HL-60/S4 treated with phorbol 12-myristate 13-acetate at 8.2 ng/mL for 4 days and 3 days (cell line): Measurements from ENCODE around the gene SNAP91.
"Not testable (repeated sequence)": the region's sequence is repeated elsewhere in the genome, so short reads cannot be mapped to it uniquely, and the experiment has no call there.

Experiments used
- in situ Hi-C: fragments of 300-500 bp; cut with MboI; formaldehyde crosslinking; loops from 2 replicates; pipeline ENCODE4 v1.15.0; 2022; ENCODE audit warnings: low sequenced_read_pairs

SNAP91 gene

GRCh38 chr6:83551748-83552147, 157.2 kb downstream of the SNAP91 start:
- in situ Hi-C loops: not testable (repeated sequence)

GRCh38 chr6:83550482-83550881, 158.4 kb downstream of the SNAP91 start:
- in situ Hi-C loops: not testable (repeated sequence)

- in situ Hi-C loops: no loop called here
Measured at GRCh38 chr6:83546636-83547035, 162.3 kb downstream of the SNAP91 start.

GRCh38 chr6:83539678-83540077, 169.2 kb downstream of the SNAP91 start:
- in situ Hi-C loops: no loop called here

GRCh38 chr6:83536647-83537589, 172.0 kb downstream of the SNAP91 start:
- in situ Hi-C loops: no loop called here

- in situ Hi-C loops: no loop called here
Measured at GRCh38 chr6:83536034-83536646, 172.8 kb downstream of the SNAP91 start.

GRCh38 chr6:83518816-83519480, 190.0 kb downstream of the SNAP91 start:
- in situ Hi-C loops: loop anchor here (10.0 to 25.0 kb wide), 3 partner anchors 104 to 1257 kb away; no protein-coding TSS in a partner anchor

GRCh38 chr6:83517500-83517899, 191.4 kb downstream of the SNAP91 start:
- in situ Hi-C loops: loop anchor here (10.0 to 25.0 kb wide), 3 partner anchors 103 to 1255 kb away; no protein-coding TSS in a partner anchor

- in situ Hi-C loops: loop anchor here (10.0 to 25.0 kb wide), 3 partner anchors 100 to 1253 kb away; no protein-coding TSS in a partner anchor
Measured at GRCh38 chr6:83514866-83515466, 193.9 kb downstream of the SNAP91 start.

GRCh38 chr6:83514466-83514865, 194.4 kb downstream of the SNAP91 start:
- in situ Hi-C loops: loop anchor here (10.0 to 25.0 kb wide), 3 partner anchors 100 to 1252 kb away; no protein-coding TSS in a partner anchor

- in situ Hi-C loops: loop anchor here (10.0 to 25.0 kb wide), 3 partner anchors 97 to 1250 kb away; no protein-coding TSS in a partner anchor
Measured at GRCh38 chr6:83511901-83512681, 196.8 kb downstream of the SNAP91 start, which contains the start of gene PRSS35. Gene PRSS35, plus strand, starts transcription at chr6:83512534. Its CDS starts 10,908 bp downstream, at chr6:83523442.

- in situ Hi-C loops: loop anchor here (10.0 to 25.0 kb wide), 3 partner anchors 96 to 1249 kb away; no protein-coding TSS in a partner anchor
Measured at GRCh38 chr6:83511266-83511665, 197.6 kb downstream of the SNAP91 start.

- in situ Hi-C loops: loop anchor here (10.0 to 25.0 kb wide), 3 partner anchors 96 to 1248 kb away; no protein-coding TSS in a partner anchor
Measured at GRCh38 chr6:83510791-83511190, 198.1 kb downstream of the SNAP91 start.

GRCh38 chr6:83509441-83509840, 199.5 kb downstream of the SNAP91 start:
- in situ Hi-C loops: loop anchor here (25.0 kb wide), 2 partner anchors 297 to 1247 kb away; no protein-coding TSS in a partner anchor

GRCh38 chr6:83505356-83505755, 203.5 kb downstream of the SNAP91 start:
- in situ Hi-C loops: loop anchor here (25.0 kb wide), 2 partner anchors 293 to 1243 kb away; no protein-coding TSS in a partner anchor
